Pancreas (tissue), 10 donors: ENCODE data around the gene DTYMK. TPM values are rescaled to one million over a fixed set of nuclear protein-coding genes. Genes with fewer than 3 reads are reported as not detected.

Experiments used
- ATAC-seq, 4 donors: fragments of 200-7000 bp; cut with Tn5 transposase; one replicate each; pipeline versions ENCODE4 v1.8.0 to v1.9.1; 2020; ENCODE audit warnings: mild to moderate bottlenecking in 4 of 4, moderate library complexity in 4 of 4
- DNase-seq, 6 donors: peaks; one replicate each; pipeline ENCODE4 v3.0.0-alpha.2; 2020
- FAIRE-seq: peaks from 2 replicates; lab custom pipeline; 2012; peaks lifted over from hg19 to GRCh38; lab: Jason Lieb, UNC
- H3K27ac ChIP-seq, 4 donors: fragments of 200-600 bp; sonication (generic); 1 replicate in 3 of 4; 2 replicates in 1 of 4; pipeline versions ENCODE4 v1.5.0 to v1.8.0; 2020
- H3K27me3 ChIP-seq, 4 donors: fragments of 200-600 bp; one replicate each; pipeline ENCODE4 v1.8.0; 2021
- H3K36me3 ChIP-seq, 3 donors: fragments of 200-600 bp; sonication (generic) in 1 of 3; one replicate each; pipeline versions ENCODE4 v1.5.0 to v1.8.0; 2020 to 2021
- H3K4me1 ChIP-seq, 3 donors: fragments of 200-600 bp; one replicate each; pipeline ENCODE4 v1.8.0; 2021
- H3K4me3 ChIP-seq, 4 donors: fragments of 200-600 bp; sonication (generic) in 2 of 4; one replicate each; pipeline versions ENCODE4 v1.5.0 to v1.8.0; 2020 to 2021
- H3K9me3 ChIP-seq, 4 donors: fragments of 200-600 bp; one replicate each; pipeline ENCODE4 v1.8.0; 2021
- CTCF ChIP-seq, 4 donors: fragments of 200-600 bp; sonication (generic) in 3 of 4; IDR thresholded peaks; one replicate each; pipeline versions ENCODE4 v1.5.0 to v1.8.0; 2021; ENCODE audit warnings: antibody characterized with exemption in 4 of 4
- WGBS, 2 donors: extraction: QIAGEN DNeasy Blood & Tissue Kit; methylation state at CpG; one replicate each; pipeline ENCODE4 v1.1.7; 2013; 5-methylcytosine and 5-hydroxymethylcytosine counted together
- intact Hi-C, 3 donors: fragments of 100-400 bp; cut with DNase I; formaldehyde crosslinking; loops; one replicate each; pipeline versions ENCODE4 v1.11.1 to v1.14.2; 2022
- polyA plus RNA-seq, 2 donors: library from polyadenylated mRNA; stranded (reverse); fragments of 200-250 nt; gene quantifications; one replicate each; pipeline ENCODE4 v1.2.3, GENCODE V29; 2013
- total RNA-seq, 6 donors: library from RNA; stranded (reverse); fragmentation: NEBNext Ultra II Directional in 4 of 6; extraction: Animal tissue kit (Norgen Biotek cat#: 25700) in 4 of 6; gene quantifications; one replicate each; pipeline versions ENCODE4 v1.2.1 to v1.2.4, GENCODE V29; 2021 to 2023
- donor health status: healthy with polysubstance abuse.
- donor health status: DM: no; HTN: no; CAD: no; lungs with moderate emphysema.
- donor health status: DM: no; HTN: no; CAD: no.
- donor health status: control.
- donor health status: control.
- donor health status: Bipolar disorder and iron deficiency.
- donor health status: DM: yes; HTN: yes; CAD: no.
- donor health status: DM: no; HTN: no; CAD: no.
- donor health status: DM: no; HTN: no; CAD: no.
- donor health status: DM: yes; HTN: yes; CAD: no.

DTYMK gene
- total and polyA plus RNA-seq, 8 donors: 3.7 to 11.0 (median 8.4) TPM

DNA sequence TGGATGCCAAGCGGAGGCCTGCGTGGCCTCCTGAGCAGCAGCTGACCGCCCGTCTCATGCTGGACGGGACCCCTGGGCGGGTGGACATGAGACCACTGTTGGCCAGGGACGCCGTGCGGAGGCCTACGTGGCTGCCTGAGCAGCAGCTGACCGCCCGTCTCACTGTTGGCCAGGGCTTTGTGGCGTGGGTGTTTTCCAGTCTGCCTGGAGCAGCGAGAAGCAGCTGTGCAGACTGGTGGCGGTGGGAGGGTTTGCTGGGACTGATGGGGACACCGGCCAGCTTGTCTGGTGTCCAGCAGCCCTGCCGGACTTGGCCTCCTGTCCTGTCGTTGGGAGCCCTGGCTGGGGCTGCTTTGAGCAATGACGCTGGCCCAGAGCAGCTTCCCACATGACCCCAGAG, 42.0 kb upstream of the DTYMK start:
- WGBS, 2 donors: 78 to 85% methylated on average over 18 to 19 of the region's 19 CpGs
- intact Hi-C loops: no loop called here
- no peaks in the 10 kb centered on the region for H3K4me1 ChIP-seq
- no peak for TF ChIP-seq CTCF (IDR thresholded peaks at IDR 0.05)
- H3K27me3 ChIP-seq: no peaks in the 10 kb centered on the region
- H3K4me3 ChIP-seq: no peak overlapping the region
- no peaks in the 10 kb centered on the region for H3K9me3 ChIP-seq
- H3K27ac ChIP-seq: peak overlapping the region in 1 of 4 donors; percentile 41
- DNase-seq: peak in 1 of 6 donors; percentile 35
- peaks cover 0 to 15% (median 0%) of the 10 kb centered on the region in 3 donors for H3K36me3 ChIP-seq
- peak in 3 of 4 donors; percentile 3 to 59 (median 44) for ATAC-seq
- no peak for FAIRE-seq

DNA sequence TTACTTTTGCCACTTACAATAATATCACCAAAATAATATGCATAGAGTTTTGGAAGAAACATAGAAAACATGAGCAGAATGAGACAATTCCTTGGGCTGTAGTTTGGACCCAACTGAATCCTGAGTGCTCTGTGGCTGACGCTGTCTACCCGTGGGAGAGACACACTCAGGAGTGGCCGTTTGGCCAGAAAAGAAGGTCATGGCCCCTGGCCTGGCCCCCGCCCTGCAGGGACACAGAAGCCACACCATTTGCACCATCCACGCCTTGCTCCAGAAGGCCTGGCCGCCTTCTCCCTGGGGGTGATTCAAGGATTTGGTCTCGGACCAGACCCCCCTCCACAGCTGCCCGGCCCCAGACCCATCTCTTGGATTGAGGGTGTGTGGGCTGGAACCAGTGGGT, 41.4 kb upstream of the DTYMK start:
- no peak for TF ChIP-seq CTCF (IDR thresholded peaks at IDR 0.05)
- ATAC-seq (no peak), FAIRE-seq (no peak), DNase-seq (peak in 1 of 6 donors; percentile 15)
- Histone ChIP-seq H3K4me3 (no peak overlapping the region), H3K36me3 (peaks cover 0 to 22% (median 0%) of the 10 kb centered on the region in 3 donors), H3K27ac (peak overlapping the region in 1 of 4 donors; percentile 41), H3K9me3 (no peaks in the 10 kb centered on the region), H3K27me3 (no peaks in the 10 kb centered on the region), H3K4me1 (no peaks in the 10 kb centered on the region)
- WGBS, 2 donors: 85 to 88% methylated on average over 8 of the region's 8 CpGs
- intact Hi-C loops: no loop called here

DNA sequence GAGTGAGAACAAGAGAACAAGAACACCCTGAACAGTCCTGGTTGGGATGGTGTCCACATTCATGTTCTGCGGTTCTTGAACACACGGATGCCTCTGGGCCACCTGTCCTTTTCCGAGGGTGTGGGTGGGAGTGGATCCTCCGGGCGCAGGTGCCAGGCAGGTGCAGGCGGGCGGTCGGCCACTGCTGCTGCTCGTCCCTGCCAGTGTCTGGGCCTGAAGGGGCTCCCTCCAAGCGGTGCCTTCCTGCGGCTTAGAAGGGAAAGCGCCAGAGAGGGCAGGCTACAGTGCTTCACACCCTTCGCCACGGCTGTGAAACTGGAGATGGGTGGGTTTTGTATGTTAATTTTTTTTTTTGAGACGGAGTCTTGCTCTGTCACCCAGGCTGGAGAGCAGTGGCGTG, 39.8 kb upstream of the DTYMK start:
- no peaks in the 10 kb centered on the region for H3K27me3 ChIP-seq
- H3K27ac ChIP-seq: no peak overlapping the region
- H3K9me3 ChIP-seq: no peaks in the 10 kb centered on the region
- 90 to 93% methylated on average over 16 of the region's 16 CpGs for WGBS, 2 donors
- H3K36me3 ChIP-seq: peaks cover 0 to 27% (median 0%) of the 10 kb centered on the region in 3 donors
- DNase-seq (peak in 1 of 6 donors; percentile 15), FAIRE-seq (no peak), ATAC-seq (no peak)
- intact Hi-C loops: no loop called here
- TF ChIP-seq CTCF (IDR thresholded peaks at IDR 0.05): no peak
- no peaks in the 10 kb centered on the region for H3K4me1 ChIP-seq
- H3K4me3 ChIP-seq: no peak overlapping the region

DNA sequence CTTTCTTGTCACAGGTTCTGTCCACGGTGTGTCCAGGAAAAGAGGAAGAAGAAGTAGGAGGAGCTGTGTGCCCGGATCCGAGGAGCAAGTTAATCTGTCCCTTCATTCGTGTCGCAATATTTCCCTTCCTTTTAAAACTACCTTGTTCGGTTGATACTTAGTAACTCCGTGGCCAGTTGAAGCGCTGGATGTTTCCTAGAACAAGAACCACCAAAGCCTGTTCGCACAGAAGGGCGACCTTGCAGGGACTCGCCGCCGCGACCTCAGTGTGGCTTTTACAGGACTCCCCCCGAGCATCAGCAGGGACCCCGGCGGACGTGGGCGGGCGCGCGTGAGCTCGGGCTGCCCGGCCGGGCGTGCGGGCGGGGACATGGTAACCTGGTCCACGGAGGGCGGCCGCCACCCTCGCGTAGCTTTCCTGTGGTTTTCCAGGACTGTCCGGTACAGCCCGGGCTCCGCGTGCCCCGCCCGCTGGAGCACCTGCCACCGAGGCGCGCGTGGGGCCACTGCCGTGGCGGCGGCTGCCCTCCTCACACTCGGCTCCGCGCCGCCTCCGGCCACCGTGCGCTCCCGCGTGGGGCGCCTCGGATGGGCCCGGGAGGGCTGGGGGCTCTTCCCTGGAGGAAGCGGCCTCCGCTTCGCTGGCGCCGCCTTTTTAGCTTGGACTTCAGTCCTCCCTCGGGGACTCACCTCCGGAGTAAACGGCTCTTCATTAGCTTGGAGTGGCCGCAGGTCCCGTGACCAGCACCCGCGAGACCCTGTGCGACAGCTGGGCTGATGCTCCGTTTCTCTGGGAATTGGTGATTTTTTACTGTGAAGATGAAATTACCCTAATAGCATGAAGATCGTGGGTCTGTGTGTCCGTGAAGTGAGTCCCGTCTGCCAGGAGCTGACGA, 38.6 kb upstream of the DTYMK start:
- intact Hi-C loops: no loop called here
- FAIRE-seq: no peak
- H3K9me3 ChIP-seq: no peaks in the 10 kb centered on the region
- no peak for TF ChIP-seq CTCF (IDR thresholded peaks at IDR 0.05)
- no peaks in the 10 kb centered on the region for H3K27me3 ChIP-seq
- no peak overlapping the region for H3K27ac ChIP-seq
- DNase-seq: peak in 1 of 6 donors; percentile 25
- ATAC-seq: peak in 1 of 4 donors; percentile 5
- H3K36me3 ChIP-seq: peaks cover 0 to 40% (median 8%) of the 10 kb centered on the region in 3 donors
- H3K4me1 ChIP-seq: no peaks in the 10 kb centered on the region
- 96 to 97% methylated on average over 65 to 76 of the region's 76 CpGs for WGBS, 2 donors
- H3K4me3 ChIP-seq: no peak overlapping the region
